Retina (tissue), 1 donor: Measurements from ENCODE around the gene GRB10.
"Not testable (repeated sequence)": the region's sequence is repeated elsewhere in the genome, so short reads cannot be mapped to it uniquely, and the experiment has no call there.

Experiments used
- DNase-seq: peaks from one replicate; pipeline ENCODE4 v3.0.0-alpha.2; 2016

Gene GRB10

DNA sequence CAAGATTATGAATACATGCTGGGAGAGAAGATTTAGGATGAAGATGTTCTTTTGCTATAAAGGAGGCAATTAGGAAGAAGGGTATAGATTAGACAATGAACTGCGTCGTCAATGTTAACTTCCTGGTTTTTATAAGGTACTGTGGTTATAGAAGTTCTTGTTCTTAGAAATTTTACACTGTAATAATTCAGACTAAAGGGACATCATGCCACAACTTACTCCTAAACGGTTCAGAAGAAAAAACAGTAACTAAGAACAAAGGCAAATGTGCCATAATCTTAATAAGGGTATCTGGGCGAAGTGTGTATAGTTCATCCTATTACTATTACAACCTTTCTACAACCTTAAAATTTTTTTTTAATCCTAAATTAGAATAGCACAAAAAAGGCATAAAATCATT, 186.2 kb downstream of the GRB10 start:
- no peak for DNase-seq

DNA sequence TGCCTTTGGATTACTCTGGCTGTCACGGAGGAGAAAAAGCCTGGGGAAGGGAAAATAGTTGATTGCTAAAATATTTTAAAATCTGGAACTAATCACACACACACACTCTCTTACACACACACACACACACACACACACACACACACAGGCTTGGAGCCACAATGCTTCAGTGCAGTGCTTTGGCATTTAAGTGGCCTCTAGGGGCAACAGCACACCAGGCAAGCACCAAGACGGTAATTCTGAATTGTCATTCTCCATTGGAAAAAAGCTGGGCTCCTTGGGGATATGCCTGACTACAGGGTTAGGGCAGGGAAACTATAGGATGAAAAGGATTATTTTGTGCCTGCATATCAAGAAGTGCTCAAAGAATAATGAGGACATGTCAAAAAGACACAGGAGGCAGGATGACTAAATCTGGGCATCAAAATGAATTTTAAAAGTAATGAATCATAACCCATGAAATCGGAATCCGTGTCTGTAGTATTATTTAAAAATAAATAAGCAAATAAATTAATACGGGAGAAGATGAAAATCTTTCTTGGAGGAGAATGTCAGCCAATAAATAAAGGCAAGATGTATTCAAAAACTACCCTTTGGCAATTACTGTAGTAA, 187.1 kb downstream of the GRB10 start:
- DNase-seq: no peak

DNA sequence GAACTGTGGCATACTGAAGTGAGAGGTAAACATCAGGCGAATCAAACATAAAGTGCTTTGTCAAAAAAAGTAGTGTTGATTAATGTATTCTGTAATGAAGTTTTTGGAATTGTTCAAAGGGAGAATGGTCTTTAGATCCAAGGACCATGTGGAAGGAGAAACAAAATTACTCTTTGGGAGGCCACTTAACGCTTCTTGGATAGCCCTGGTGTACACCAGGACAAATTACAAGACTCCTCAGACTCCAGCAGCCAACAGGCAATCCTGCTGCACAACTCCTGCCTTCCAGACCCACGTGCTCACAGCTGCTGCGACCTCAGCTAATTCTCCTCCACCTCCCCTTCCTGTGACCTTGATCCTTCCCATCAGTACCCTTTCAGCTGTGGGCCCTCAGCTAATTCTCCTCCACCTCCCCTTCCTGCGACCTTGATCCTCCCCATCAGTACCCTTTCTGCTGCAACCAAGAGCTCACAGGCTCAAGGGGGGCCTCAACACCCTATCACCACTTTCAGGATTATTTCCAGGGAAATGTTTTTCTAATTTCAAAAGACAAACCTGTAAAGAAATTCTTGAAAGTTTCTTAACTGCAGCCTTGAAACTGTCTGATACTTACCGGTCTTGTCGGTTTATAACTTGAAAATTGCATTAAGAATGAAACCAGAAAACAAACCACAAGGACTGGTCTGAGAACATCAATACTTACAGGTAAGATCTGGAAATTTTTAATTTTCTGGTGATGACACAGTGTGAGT, 187.8 kb downstream of the GRB10 start:
- no peak for DNase-seq

DNA sequence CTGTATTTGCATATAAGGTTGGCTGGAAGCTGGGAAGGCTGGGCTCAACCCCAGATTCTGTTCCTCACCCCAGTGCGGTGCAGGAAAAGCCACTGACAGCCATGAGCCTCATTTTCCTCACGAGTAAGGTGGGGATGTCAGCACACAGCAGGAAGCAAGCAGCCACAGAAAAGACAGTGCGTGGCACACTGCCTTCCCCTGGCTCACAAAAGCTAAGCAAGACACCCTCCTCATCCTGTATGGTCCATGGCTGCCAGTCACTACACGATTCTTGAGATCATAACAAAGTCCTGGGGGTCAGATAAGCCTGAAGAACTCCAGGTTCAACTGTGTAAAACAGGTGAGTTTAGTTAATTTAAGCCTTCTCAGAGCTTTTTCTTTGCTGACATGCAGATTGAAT, 188.6 kb downstream of the GRB10 start:
- DNase-seq: no peak

DNA sequence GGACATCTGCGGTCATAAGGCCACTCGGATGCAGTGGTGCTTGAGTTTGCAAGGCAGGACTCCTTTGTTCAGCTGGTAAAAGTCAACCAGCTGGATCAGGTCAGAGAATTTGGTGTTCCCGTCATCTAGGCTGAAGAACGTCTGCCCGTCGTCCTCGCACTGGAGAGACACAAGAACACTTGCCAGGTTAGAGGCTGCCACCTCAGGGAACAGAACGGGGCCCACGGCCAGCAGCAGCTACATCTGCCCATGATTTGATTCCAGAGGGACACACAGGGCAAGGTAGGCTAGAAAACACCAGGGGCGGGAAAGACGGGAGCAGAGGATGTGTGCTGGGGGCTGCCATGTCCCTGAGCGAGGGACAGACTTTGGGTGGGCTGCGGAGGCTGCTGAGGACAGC, 189.8 kb downstream of the GRB10 start:
- no peak for DNase-seq

DNA sequence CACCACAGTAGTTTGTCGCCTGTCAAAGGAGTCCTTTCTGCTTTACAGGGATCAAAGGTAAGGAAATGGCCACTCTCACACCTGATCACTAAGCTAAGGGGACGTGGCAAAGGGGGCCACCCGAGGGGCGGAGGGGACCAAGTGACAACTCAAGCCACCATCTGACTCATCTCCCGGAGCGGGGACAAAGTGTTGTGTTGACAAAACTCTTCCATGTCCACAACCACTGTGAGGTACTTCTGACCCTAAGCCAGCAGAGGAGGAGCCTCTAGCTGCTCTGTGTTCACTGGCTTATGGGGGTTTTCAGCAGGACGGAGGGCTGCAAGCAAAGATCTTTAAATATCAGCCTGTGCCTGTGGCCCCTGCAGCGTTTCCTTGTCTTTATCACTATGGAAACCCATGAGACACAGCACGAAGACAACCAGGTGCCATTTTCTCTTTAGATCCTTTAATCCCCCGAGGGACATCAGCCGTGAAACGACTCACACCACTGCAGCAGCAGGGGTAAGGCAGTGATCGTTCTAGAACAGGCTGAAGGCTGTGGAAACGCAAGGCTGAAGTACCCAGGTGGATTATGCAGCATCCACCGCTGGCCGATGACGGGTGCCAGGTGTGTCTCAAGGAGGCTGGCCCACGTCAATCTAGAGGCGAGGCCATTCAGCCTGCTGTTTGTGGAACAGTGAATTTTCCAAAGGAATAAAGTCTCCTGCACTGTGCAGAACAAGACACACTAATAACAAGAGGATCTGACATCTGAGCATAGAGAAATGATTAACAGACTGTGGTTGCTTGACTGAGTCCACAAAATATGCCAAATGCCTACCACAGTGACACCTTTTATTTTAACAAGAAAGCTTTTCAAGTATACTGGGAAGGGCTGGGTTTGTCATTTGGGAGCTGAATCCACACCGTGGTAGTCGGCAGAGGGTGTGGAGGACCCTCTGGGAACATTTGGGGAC, 190.9 kb downstream of the GRB10 start:
- DNase-seq: peak; percentile 53

DNA sequence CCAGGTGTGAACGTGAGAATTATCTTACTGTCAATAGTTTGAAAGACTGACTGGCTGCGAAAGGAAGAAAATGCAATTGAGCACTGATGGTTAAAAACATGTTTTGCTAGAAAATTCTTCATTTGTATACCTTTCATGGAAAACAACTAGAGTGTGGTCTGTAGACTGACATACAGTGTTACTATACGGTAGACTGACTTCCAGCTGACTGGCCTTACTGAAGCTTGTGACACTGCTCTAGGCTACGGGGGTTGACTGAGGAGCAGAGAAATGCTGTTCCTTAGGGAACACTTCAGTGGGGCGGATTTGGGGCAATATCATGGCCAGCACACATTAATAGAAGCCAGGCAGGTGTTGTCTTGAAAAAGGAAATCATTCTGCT, 191.6 kb downstream of the GRB10 start:
- DNase-seq: no peak

DNA sequence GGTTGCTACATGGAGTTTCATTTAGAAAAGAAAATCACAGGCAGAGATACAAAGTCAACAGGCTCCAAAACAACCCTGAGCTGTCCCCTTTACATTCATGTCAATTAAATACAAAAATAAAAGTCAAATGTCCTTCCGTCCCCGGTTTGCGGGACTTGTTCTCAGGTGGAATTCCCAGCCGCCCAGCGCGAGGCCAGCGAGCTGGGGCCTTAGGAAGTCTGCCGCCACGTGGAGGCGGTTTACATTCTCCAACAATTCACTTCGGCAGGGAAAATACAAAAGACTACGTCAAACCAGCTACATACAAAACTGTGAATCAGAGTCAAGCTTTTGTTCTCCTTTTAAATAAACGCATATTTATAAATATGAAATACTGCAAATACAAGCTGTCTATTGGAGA, 192.2 kb downstream of the GRB10 start:
- no peak for DNase-seq

DNA sequence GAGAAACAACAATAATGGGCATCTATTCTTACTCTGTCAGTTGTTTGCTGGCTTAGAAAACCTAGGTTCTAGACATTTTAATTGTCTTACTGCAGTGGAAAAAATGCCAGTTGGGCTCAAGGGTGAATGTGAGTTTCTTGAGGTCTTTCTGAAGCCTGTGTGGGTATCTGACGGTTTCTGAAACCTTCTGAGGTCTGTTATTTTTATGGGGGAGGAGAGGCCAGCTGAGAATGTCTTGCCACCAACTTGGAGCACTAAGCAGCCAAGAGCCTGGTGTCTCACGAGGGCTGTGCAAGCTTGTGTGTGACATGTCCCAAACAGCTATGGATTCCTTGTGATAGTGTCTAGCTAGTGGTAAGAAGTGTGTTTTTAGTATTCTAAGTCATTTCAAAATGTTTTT, 193.3 kb downstream of the GRB10 start:
- no peak for DNase-seq

DNA sequence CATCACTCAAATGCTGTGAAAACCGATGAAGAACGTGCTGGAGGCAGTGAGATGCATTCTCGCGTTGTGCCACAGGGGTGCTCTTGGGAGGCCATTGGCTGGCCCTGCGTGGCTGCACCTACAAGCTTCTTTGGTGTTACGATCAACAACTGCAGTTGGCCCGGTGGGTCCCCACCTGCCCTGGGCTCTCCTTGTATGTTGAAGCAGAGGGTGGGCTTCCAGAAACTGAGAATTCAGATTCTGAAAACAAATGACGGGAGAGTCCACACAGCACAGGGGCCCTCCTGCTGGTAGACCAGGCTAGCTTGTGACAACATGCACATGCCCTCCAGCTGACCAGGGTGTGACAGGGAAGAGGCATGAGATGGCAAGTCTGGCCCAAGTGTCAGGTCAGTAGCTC, 193.8 kb downstream of the GRB10 start:
- DNase-seq: no peak

DNA sequence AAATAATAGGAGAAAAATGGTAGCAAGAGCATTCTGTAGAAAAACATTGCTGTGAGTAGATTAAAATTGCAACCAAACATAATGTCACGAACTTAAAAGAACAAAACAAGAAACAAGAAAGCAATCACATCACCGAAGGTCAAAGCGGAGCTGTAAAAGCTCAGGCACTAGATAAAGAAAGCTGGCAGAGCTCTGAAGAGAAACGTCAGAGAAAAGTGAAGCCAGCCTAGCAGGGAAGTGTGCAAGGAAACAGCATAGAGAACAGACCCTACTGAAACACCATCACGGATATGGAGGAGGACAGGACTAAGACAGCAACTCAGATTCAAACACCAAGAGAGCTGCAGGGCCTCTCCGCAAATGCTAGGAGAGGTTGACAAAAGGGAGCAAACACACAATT, 195.0 kb downstream of the GRB10 start:
- DNase-seq: no peak

DNA sequence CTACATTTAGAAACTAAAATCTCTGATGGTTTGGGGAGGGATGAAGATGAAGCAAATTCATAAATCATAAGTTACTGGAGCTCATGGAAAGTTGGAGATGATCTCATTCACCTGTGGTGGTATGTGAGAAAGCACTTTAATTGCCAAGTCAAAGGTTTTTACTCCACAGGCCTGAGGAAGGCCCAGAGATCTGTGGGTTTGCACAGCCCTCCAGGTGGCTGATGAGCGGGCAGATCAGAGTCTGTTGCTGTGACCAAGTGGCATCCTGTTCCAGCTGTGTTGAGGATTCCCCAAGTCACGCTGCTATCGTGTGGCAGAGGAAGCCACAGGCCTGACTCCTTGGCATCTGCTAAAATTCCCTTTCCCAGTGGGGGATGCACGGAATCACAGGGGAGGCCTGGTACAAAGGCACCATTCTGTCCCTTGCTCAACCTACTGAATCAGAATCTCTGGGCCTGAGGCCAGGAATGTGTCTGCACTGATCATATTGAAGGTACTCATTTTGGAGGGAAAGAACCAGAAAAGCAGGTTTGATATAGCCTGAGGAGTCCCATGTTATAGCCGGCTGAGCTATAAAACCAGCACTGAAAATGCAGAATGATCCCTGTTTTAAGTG, 197.8 kb downstream of the GRB10 start:
- DNase-seq: no peak

DNA sequence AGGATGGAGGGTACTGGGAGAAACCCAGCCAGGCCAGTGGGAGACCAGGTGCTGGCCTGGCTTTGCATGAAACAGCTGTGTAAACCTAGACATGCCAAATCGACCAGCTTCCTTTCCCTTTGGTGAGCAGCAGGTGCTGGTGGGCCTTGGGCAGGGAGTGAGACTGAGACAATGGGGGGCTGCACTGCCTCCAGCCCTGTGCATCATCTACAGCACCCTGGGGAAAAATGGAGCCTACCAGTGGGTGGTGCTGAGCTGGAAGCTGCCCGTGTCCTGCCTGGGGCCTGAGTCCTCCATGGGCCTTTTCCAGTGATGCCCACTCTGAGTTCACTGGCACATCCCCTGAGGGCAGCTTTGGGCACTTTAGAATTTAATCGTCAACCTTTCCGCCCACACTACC, 198.3 kb downstream of the GRB10 start:
- DNase-seq: no peak

DNA sequence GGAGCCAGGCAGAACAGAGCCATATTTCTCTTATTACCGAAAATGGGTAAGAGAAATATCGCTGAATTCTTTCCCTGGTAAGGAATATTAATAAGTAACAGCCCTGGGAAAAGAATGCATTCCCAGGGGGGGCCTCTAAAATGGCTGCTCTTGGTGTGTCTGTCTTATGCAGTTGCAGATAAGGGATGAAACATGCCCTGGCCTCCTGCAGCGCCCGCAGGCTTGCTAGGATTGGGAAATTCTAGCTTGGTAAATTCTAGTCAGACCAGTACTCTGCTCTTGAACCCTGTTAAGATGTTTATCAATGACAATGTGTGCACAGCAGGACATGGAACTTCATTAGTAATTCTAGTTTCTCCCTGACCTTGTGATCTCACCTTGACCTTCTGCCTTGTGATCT, 199.4 kb downstream of the GRB10 start:
- not testable (repeated sequence) for DNase-seq

DNA sequence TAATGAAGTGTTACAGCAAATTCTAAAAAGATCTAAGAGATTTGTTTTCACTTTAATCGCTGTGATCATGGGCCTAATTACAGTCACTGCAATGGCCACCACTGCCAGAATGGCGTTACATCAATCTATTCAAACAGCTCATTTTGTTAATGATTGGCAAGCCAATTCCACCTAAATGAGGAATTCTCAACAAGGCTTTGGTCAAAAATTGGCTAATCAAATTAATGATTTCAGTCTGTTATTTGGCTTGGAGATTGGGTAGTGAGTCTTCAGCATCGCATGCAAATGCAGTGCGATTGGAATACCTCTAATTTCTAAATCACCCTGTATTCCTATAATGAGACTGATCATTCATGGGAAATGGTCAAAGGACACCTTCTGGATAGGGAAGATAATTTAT, 200.4 kb downstream of the GRB10 start:
- DNase-seq: not testable (repeated sequence)

DNA sequence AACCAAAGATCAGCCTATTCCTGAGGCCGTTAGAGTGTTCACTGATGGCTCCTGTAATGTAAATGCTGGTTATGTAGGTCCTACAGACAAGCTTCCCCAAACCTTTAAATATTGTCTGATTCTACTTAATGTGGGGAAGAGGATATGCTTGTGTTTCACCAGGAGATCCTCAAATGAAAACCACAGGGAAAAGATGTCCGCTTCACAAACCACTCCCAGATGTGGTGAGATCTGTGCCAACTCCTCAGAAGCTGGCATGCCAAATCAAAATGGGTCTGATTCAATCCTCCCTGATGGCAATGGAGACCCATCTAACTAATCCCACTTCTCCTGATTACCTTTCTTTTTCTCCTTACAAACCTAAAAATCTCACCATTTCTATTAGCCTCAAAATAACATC, 202.0 kb downstream of the GRB10 start:
- not testable (repeated sequence) for DNase-seq

DNA sequence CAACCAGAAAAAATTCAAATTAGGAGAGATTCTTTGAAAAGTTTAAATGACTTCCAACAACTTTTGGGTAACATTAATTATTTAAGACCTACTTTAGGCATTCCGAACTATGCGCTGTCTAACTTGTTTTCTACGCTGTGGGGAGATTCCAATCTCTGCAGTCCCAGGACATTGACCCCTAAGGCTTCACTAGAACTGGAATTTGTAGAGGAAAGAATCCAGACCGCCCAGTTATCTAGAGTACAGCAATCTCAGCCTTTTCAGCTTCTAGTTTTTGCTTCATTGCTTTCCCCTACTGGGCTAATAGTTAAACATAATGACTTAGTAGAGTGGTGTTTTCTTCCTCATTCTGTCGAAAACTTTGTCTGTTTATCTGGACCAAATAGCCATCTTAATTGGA, 202.6 kb downstream of the GRB10 start:
- no peak for DNase-seq

DNA sequence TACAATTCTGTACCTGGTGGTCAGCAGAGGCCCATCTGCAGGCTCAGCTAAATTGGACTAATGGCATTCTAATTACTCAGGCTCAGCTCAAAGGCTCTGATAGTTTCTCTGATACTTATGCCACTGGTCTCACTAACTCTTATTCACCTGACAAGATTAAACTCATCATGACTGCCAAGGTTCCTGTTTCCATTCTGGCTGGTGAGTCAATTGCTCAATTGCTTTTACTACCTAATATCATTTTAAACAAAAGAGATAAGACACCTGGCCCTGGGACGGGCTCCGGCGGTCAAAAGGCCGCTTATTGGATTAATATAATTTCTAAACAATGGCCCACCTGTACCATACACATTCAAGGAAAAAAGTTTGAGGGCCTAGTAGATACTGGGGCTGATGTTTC, 204.6 kb downstream of the GRB10 start:
- DNase-seq: not testable (repeated sequence)

DNA sequence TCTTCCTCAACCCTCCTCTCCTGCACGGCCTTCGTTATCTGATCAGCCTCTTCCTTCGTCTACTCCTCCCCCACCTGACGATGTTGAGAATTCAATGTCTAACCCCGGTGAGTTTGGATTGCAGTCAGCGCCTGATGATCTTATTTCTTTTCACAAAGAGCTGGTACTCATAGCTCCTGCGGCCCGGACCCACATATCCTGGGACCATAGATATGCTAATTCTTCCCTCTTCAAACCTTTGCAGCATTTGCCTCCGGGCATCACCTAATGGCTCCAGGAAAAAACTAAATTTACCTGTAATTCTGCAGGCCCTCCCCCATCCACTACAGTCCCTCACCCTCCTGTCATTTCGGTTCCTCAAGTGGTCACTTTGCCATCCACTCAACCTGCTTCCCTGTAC, 205.1 kb downstream of the GRB10 start:
- DNase-seq: no peak

DNA sequence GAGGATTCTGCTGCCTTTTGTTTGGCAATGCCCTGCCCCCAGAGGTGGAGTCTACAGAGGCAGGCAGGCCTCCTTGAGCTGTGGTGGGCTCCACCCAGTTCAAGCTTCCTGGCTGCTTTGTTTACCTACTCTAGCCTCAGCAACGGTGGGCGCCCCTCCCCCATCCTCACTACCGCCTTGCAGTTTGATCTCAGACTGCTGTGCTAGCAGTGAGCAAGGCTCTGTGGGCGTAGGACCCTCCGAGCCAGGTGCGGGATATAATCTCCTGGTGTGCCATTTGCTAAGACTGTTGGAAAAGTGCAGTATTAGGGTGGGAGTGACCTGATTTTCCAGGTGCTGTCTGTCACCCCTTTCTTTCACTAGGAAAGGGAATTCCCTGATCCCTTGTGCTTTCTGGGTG, 206.3 kb downstream of the GRB10 start:
- not testable (repeated sequence) for DNase-seq

DNA sequence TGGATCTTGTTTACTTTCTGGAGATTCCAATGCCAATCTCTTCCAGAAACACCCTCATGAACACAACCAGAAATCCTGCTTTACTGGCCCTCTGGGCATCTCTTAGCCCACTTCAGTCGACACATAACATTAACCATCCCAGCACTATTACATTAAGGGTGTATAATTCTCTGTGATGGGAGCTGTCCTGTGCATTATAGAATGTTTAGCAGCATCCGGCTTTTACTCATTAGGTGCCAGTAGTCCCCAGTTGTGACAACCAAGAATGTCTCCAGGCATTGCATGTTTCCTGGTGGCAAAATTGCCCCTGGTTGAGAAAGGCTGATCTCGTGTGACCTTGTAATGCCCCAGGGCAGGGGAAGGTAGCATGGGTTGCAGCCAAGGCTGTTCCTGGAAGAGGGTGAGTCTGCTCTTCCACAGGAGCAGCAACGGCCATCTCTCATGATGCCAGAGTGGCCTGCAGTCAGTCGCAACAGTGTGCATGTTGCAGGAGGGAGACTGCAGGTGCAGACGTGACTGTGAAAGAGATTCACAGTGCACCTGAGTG, 214.9 kb downstream of the GRB10 start:
- no peak for DNase-seq

DNA sequence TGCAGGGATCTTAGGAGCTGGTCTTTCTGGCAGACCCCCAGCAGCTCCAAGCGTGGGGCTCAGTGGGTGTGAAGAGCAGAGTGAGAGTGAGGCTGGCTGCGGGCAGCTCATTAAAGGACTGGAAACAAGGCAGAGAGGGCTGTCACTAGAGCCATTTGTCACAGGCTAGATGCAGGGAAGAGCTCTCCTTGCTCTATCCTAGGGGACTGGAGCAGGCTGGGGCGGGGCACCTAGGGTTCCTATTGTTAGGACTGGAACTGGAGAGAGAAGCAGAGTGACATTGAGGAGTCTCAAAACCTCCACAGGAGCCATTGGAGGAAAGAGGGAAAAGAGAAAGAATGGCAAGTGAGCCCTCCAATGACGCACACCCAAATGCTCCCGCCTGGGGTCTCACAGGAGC, 216.7 kb downstream of the GRB10 start:
- no peak for DNase-seq

DNA sequence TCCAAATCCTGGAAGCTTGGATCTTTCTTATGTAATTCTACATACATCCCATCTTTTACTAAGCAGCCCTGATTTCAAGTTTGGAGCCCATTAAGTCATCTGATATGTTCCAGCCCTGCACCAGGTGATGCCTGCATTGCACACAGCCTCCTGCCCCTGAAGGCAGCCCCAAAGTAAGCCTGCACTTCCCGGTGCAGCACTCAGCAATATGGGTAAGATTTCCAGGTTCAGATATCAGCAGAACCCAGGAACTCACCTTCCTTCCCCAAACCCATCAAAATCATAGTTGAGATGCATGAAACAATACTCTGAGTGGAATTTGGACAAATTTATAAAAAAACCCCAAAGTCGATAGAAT, 217.2 kb downstream of the GRB10 start:
- no peak for DNase-seq
